ENCODE results near the gene SCARB1.

The SCARB1 gene

GRCh38 chr12:124823272-124823970 is 40.2 kb downstream of the SCARB1 start:
- DNase-seq (ENCODE audit: low read depth, low spot score) = no peak

- no peak for DNase-seq (ENCODE audit: low read depth, low spot score)
These were observed 41.4 kb downstream of the SCARB1 start for GRCh38 chr12:124822218-124822617.

GRCh38 chr12:124821252-124822200 is 42.1 kb downstream of the SCARB1 start:
- DNase-seq (ENCODE audit: low read depth, low spot score) = no peak

GRCh38 chr12:124820199-124820598 is 43.5 kb downstream of the SCARB1 start:
- DNase-seq (ENCODE audit: low read depth, low spot score) = no peak

GRCh38 chr12:124819525-124819924 is 44.1 kb downstream of the SCARB1 start:
- no peak for DNase-seq (ENCODE audit: low read depth, low spot score)

- no peak for DNase-seq (ENCODE audit: low read depth, low spot score)
These were observed 44.6 kb downstream of the SCARB1 start for GRCh38 chr12:124819080-124819479.

- no peak for DNase-seq (ENCODE audit: low read depth, low spot score)
These were observed 46.3 kb downstream of the SCARB1 start for GRCh38 chr12:124817076-124818000.

GRCh38 chr12:124816295-124816854 is 47.3 kb downstream of the SCARB1 start:
- no peak for DNase-seq (ENCODE audit: low read depth, low spot score)

GRCh38 chr12:124814741-124815613 is 48.7 kb downstream of the SCARB1 start:
- DNase-seq (ENCODE audit: low read depth, low spot score) = no peak

GRCh38 chr12:124813782-124814181 is 49.9 kb downstream of the SCARB1 start:
- no peak for DNase-seq (ENCODE audit: low read depth, low spot score)

- no peak for DNase-seq (ENCODE audit: low read depth, low spot score)
These were observed 50.7 kb downstream of the SCARB1 start for GRCh38 chr12:124812979-124813378.

GRCh38 chr12:124812356-124812755 is 51.3 kb downstream of the SCARB1 start:
- DNase-seq (ENCODE audit: low read depth, low spot score) = no peak

GRCh38 chr12:124811633-124812032 is 52.0 kb downstream of the SCARB1 start:
- DNase-seq (ENCODE audit: low read depth, low spot score) = no peak

- no peak for DNase-seq (ENCODE audit: low read depth, low spot score)
These were observed 53.8 kb downstream of the SCARB1 start for GRCh38 chr12:124809878-124810277.

- DNase-seq (ENCODE audit: low read depth, low spot score) = no peak
These were observed 54.3 kb downstream of the SCARB1 start for GRCh38 chr12:124809391-124809790.

GRCh38 chr12:124808272-124808671 is 55.4 kb downstream of the SCARB1 start:
- no peak for DNase-seq (ENCODE audit: low read depth, low spot score)

GRCh38 chr12:124805876-124806668 is 57.6 kb downstream of the SCARB1 start:
- no peak for DNase-seq (ENCODE audit: low read depth, low spot score)

GRCh38 chr12:124805050-124805449 is 58.6 kb downstream of the SCARB1 start:
- DNase-seq (ENCODE audit: low read depth, low spot score) = no peak

- no peak for DNase-seq (ENCODE audit: low read depth, low spot score)
These were observed 59.5 kb downstream of the SCARB1 start for GRCh38 chr12:124804011-124804621.

All from brain pericyte (primary cell).